Stomach (tissue), 4 donors: ENCODE data around the gene R3HDM2.

Source experiments
- CTCF ChIP-seq, 7 experiments: fragments of 450-650 bp in 4 of 7; fragments of 200-600 bp in 3 of 7; sonication (generic) in 3 of 7; IDR thresholded peaks; one replicate each; pipeline ENCODE4 v1.5.1; 2016 to 2019; ENCODE audit warnings: antibody characterized with exemption in 7 of 7, control low read depth in 2 of 7, mild to moderate bottlenecking in 1 of 7
- EP300 ChIP-seq: sonication (generic); formaldehyde crosslinking; IDR thresholded peaks from one replicate; pipeline ENCODE4 v1.6.1; 2017; ENCODE audit warnings: antibody characterized with exemption
- POLR2AphosphoS5 ChIP-seq, 3 donors: sonication (generic); formaldehyde crosslinking; IDR thresholded peaks; one replicate each; pipeline ENCODE4 v1.6.1; 2016; ENCODE audit warnings: antibody characterized with exemption in 3 of 3

- no peak for TF ChIP-seq EP300
- no peak for TF ChIP-seq CTCF (IDR thresholded peaks at IDR 0.05)
- TF ChIP-seq POLR2AphosphoS5 (IDR thresholded peaks at IDR 0.05) = peak in 1 of 3 donors; percentile 30
Observed at GRCh38 chr12:57258977-57259970, 171.6 kb downstream of the R3HDM2 start.
